NCI-H748 treated with DMSO at 0.1 percent for 48 hours (cell line): Measurements from ENCODE around the gene FAM32A.

Source experiments
- DNase-seq: peaks from one replicate; lab custom pipeline; 2025; lab: John Stamatoyannopoulos, UW

FAM32A gene

DNA sequence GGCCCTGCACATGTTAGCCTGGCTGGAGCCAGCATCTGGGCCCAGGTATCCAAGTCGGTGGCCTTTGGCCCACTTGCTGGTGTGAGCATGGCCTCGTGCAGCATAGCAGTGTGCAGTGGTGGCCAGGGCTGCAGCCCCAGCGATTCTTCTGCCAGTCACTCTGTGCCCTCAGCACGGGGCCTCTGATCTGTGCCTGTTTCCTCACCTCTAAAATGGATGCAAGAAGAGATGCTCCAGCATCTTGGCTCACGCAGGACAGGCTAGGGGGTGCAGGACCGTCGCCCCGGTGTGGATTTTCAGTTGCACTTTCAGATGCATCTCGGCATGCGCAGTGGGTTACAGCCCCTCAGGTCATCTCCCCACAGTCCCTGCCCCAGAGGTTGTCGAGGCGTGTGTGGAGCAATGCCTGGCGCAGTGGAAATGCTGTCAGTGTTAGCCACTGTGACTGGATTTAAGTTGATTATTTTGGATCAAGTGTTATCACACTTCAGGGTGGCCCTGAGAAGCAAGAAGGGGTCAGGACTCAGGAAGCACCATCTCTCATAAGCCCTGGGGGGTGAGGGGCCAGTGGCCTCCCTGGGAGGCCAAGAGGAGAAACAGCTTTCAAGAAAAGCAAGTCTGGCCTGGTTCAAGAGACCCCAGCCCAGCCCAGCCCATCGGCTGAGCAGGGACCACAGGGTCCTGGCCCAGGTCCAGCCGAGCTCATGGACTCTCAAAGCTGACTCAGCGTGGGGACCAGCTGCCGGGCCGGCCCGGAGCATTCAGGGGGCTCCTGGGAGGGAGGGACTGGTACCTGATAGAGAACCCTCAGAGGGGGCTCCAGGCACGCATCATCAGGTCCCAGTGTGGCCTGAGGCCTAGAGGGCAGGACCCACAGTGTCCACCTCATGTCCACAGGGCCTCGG lies 40.3 kb downstream of the FAM32A start:
- no peak for DNase-seq

DNA sequence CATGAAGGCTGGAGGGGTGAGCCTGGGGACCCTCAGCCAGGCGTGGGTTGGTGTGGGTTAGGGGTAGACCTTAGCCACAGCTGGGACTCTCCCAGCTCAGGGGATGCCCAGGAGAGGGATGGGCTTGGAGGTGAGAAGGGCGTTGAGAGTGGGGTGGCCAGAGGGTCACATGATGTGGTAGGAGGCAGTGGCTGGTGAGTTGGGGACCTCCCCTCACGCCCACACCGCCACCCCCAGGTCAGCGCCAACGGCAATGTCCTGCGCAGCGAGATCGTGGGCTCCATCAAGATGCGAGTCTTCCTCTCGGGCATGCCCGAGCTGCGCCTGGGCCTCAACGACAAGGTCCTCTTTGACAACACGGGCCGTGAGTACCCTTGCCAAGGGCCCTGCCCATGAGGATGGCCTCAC lies 41.0 kb downstream of the FAM32A start:
- no peak for DNase-seq

DNA sequence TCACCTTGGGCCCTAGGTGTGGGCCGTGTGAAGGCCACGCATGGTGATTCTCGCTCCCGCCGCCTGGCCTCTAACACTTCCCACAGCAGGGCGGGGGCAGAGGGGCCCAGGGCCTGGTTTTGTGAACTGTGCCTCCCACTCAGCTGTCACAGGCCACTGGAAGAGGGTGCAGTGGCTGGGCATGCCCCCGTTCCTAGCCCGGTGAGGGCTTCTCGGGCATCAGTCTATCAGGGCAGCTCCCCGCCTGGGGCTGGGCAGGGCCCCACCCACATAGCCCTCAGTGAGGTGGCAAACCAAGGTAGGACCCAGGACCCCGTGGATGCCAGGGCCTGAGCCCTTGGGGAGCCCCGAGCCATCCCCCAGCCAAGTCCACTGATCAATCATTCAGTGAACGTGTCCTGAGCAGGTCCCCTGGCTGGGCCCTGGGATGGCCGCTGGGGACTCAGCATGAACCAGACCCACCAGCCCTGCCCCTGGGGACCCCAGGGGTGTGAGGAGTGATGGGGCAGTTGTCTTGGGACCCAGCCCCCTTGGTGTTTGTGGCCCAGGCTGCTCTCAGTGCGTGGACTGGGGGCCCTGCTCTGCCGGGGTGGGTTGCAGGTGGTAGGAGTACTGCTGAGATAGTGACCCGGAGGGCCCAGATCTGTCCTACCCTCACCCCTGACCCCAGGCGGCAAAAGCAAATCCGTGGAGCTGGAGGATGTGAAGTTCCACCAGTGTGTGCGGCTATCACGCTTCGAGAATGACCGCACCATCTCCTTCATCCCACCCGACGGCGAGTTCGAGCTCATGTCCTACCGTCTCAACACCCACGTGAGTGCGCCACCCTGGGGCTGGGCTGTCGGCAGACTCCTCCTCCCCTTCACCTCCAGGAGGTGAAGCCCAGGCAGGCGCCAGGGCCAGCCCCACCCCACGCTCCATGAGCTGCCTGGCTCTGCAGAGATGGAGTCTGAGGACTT lies 41.9 kb downstream of the FAM32A start:
- no peak for DNase-seq

GRCh38 chr19:16227837-16228636 lies 42.8 kb downstream of the FAM32A start:
- no peak for DNase-seq

- DNase-seq, result no peak
These were observed 43.6 kb downstream of the FAM32A start for GRCh38 chr19:16228637-16229321.

DNA sequence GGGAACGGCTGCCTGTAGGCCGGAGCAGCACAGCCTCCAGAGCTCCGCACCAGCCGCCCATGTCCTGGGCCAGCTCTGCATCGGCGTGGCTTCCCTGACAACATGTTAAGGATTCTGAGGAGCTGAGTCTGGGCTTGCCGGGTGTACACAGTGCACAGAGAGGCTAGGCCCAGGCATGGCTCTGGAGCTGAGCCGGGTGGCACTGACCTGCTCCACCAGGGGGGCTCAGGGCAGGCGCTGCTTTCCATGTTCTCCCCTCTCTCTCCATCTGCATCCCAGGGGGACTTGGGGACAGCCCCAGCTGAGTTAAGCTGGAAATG lies 44.1 kb downstream of the FAM32A start:
- no peak for DNase-seq

- DNase-seq, result no peak
These were observed 46.9 kb downstream of the FAM32A start for GRCh38 chr19:16232127-16232526.

DNA sequence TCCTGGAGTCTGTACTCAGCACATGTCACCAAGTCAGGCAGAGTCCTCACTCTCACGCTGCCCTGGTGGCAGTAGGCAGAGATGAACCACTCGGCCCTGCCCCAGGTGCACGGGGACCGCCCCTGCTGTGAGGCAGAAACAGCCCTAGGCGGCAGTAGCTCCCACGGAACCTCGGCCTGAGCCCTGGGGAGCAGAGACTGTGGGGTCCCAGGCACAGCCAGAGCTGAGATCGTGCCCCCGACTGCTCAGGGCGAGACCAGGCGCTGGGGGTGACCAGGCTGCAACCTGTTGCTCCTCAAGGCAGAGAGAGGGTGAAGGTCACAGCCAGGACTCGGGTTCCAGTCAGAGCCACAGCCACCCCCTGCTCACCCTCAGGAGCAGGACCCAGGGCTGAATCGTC lies 47.4 kb downstream of the FAM32A start:
- DNase-seq, result no peak

DNA sequence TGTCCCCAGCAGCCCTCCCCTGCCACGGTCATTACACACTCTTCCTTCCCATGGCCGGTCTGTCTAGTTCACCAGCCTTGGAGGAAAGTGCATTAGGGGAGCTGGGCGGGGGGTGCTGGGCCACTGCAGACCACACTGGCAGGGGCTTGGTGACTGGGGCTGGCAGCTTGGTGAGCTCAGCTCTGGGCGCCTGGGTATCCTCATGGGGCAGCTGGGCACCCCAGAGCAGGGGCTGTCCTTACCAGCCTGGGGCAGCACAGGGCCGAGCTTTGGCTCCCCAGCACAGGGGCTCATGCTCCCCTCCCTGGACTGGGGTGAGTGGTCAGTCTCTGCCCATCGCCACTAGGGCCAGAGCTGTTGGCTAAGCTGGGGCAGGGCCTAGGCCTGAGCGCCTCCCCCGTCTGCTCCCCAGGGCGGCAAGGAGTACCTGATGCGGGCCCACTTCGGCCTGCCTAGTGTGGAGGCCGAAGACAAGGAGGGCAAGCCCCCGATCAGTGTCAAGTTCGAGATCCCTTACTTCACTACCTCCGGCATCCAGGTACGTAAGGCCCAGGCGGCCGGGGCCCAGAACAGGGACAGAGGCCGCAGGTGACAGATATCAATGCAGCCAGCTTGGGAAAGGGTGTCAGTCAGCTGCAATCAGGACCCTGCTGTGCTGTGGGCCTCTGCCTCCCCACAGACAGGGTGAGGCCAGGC lies 48.0 kb downstream of the FAM32A start:
- no peak for DNase-seq

DNA sequence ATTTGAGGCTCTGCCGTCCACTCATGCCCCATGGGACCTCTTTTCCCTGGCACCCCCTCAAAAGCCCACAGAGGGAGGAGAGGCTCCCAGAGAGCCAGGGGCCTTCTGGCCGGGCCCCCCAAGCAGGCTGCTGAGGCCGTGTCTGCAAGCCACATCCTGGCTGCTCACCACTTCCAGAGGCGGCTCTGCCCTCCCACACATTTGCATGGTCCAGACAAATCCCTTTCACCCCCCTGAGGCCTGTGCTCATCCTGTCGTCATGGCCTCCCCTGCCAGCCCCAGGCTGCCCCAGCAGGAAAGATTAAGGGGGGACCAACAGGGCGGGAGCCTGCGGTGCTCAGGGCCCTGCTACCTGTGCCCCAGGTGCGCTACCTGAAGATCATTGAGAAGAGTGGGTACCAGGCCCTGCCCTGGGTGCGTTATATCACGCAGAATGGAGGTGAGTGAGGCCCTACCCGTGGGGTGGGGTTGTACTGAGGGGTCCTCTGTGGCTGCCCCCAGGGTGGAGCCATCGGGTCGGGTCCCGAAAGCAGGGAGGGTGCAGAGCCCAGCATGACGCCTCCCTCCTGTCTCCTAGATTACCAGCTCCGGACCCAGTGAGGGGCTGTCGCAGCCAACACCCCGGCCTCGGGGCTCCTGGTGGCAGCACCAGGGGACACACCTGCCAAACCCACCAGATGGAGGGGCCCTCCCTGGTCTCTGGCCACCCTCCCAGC lies 48.8 kb downstream of the FAM32A start:
- DNase-seq, result no peak

DNA sequence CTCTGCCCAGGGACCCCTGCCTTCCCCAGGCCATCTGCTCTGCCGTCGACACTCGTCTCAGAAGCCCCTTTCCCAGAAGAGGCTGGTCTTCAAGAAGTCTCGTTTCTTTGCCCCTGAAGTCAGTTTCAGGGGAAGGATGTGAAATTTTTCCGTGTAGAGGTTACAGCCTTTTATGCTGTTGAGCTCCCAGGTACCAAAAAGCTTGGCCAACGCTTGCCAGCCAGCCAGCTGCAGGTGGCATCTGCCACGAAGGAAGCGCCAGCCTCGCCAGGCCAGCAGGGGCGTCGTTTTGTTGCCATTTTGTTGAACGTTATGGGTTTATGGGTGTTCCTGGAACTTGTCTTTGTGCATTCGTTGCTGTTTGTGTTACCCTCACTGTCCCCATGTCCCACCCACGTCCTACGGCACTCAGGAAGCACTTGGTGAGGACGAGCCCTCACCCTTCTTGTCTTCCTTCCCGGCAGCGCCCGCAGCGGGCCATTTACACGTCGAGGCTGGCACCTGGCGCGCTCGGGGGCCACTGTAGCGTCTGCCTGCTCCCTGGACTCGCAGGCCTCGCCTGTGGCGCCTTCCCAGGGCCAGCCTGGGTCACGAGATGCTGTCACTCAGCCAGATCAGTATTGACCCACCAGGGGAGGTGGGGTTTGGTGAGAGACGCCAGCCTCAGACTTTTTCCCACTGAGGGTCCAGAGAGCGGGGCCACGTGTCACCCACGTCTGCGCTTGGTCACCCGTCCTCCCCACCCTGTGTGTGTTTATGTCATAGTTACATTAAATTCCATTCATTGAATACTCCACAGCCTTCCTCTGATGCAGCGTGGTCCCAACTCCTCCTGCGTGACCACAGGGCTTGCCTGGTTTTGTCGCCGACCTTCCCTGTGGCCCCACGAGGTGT lies 49.6 kb downstream of the FAM32A start:
- DNase-seq, result no peak

DNA sequence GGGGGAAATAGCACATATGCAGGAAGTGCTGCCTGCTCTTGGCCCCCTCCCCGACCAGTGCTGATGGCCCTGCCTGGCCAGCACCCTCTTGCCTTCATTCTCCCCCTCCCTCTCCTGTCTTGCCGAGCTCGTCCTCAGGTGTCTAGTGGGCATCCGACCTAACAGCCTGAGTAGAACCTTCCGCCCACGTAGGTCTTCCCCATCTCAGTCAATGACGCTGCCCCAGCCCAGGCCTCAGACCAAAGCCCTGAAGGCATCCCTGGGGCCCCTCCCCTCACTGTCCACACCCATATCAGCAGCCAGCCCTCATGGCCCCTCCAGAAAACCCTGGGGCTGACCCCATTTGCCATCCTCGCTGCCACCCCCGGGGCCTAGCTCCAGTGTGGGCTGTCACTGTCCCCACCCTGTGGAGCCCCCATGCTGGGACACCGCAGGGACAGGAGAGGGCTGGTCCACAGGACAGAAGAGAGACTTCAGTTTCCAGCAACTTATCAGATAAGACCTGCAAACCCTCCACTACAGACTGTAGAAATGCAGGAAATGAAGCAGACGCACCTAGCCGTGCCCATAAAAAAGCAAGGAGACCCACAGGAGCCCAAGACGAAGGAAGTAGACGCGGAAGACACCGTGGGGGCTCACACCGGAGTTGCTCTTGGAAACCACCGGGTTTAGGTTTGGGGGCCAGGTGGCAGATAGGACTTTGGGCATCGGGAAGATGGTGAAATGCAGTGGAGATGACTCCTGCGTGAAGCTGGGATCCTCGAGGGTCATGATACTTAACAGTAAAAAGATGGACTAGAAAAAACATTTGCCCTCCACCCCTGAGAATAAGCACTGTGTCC lies 50.8 kb downstream of the FAM32A start:
- DNase-seq, result no peak
